Endothelial cell of umbilical vein (primary cell): ENCODE results near the gene UPP2. TPM values are rescaled to one million over a fixed set of nuclear protein-coding genes. Genes with fewer than 3 reads are reported as not detected.

ENCODE experiments used
- BruUV-seq: library from RNA; stranded (reverse); fragments of 400-500 nt; replicated peaks from 2 replicates; lab custom pipeline; 2021; lab: Mats Ljungman, UMichigan
- CTCF ChIA-PET: fragments of 300-600, 350-600 bp; sonication (Branson Sonifier 250); formaldehyde crosslinking; loops from one replicate; lab custom pipeline; 2021; ENCODE audit warnings: antibody characterized with exemption, inconsistent platforms; lab: Charles Lee
- POLR2A ChIA-PET: fragments of 300-600, 350-600 bp; sonication (Branson Sonifier 250); formaldehyde crosslinking; loops from one replicate; lab custom pipeline; 2021; ENCODE audit warnings: antibody characterized with exemption, inconsistent platforms; lab: Charles Lee
- DNase-seq: peaks from one replicate; pipeline ENCODE4 v3.0.0-alpha.2; 2011; ENCODE audit warnings: low read depth, low spot score
- FAIRE-seq: peaks from 2 replicates; lab custom pipeline; 2011; peaks lifted over from hg19 to GRCh38; lab: Jason Lieb, UNC
- H2AFZ ChIP-seq: 2 replicates; pipeline ENCODE4 v1.6.0; 2012; ENCODE audit warnings: low read depth, low read length, control low read depth, inconsistent platforms
- H3K27ac ChIP-seq: 2 replicates; pipeline ENCODE4 v1.5.1; 2011; ENCODE audit warnings: low read depth, mild to moderate bottlenecking, control low read depth, low read length, moderate library complexity; ENCODE audit not compliant: insufficient read depth
- H3K27me3 ChIP-seq, 2 experiments: 2 replicates each; pipeline versions ENCODE4 v1.6.0 to v1.6.1; 2011; ENCODE audit warnings: low read length in 2 of 2, mixed read lengths in 1 of 2; ENCODE audit not compliant: control insufficient read depth in 2 of 2, insufficient read depth in 2 of 2
- H3K36me3 ChIP-seq, 2 experiments: 2 replicates in 1 of 2; 3 replicates in 1 of 2; pipeline ENCODE4 v1.5.1; 2011; ENCODE audit warnings: low read length in 2 of 2, mild to moderate bottlenecking in 1 of 2, moderate library complexity in 1 of 2; ENCODE audit not compliant: control insufficient read depth in 2 of 2, insufficient read depth in 2 of 2; ENCODE audit errors: extremely low read depth in 1 of 2
- H3K4me1 ChIP-seq: 3 replicates; pipeline ENCODE4 v1.5.1; 2011; ENCODE audit warnings: mild to moderate bottlenecking, low read length; ENCODE audit not compliant: control insufficient read depth, insufficient read depth; ENCODE audit errors: extremely low read depth
- H3K4me2 ChIP-seq: 2 replicates; pipeline ENCODE4 v1.6.1; 2011; ENCODE audit warnings: low read length, control low read depth, mixed read lengths; ENCODE audit not compliant: insufficient read depth
- H3K4me3 ChIP-seq, 3 experiments: fragments of 200-600 bp in 1 of 3; sonication (generic), shearing (Covaris generic) in 1 of 3; replicated peaks in 1 of 3; 2 replicates each; pipeline ENCODE4 v1.5.1; 2011 to 2016; ENCODE audit warnings: control low read depth in 3 of 3, low read length in 3 of 3, mild to moderate bottlenecking in 2 of 3, inconsistent platforms in 1 of 3, low read depth in 1 of 3, moderate library complexity in 1 of 3; ENCODE audit not compliant: insufficient read depth in 1 of 3
- H3K79me2 ChIP-seq: 2 replicates; pipeline ENCODE4 v1.6.0; 2012; ENCODE audit warnings: low read length, inconsistent platforms; ENCODE audit not compliant: control insufficient read depth, insufficient read depth
- H3K9ac ChIP-seq: replicated peaks from 2 replicates; pipeline ENCODE3; 2011; ENCODE audit warnings: low read length, control low read depth; ENCODE audit not compliant: insufficient read depth; ENCODE audit errors: extremely low read depth
- H3K9me1 ChIP-seq: replicated peaks from 3 replicates; pipeline ENCODE4 v1.6.0; 2011; ENCODE audit warnings: mild to moderate bottlenecking, low read length; ENCODE audit not compliant: control insufficient read depth, insufficient read depth; ENCODE audit errors: extremely low read depth
- H3K9me3 ChIP-seq: replicated peaks from 2 replicates; pipeline ENCODE4 v1.5.1; 2012; ENCODE audit warnings: low read length, inconsistent platforms; ENCODE audit not compliant: control insufficient read depth, insufficient read depth
- H4K20me1 ChIP-seq: replicated peaks from 2 replicates; pipeline ENCODE3; 2011; ENCODE audit warnings: mild to moderate bottlenecking, low read length; ENCODE audit not compliant: control insufficient read depth, insufficient read depth; ENCODE audit errors: extremely low read depth
- EZH2 ChIP-seq: IDR thresholded peaks from 2 replicates; pipeline ENCODE4 v1.6.1; 2012; ENCODE audit warnings: borderline replicate concordance, low read depth, mild to moderate bottlenecking, moderate library complexity, low read length, inconsistent platforms; ENCODE audit not compliant: severe bottlenecking
- FOS ChIP-seq: IDR thresholded peaks from 2 replicates; pipeline ENCODE4 v1.6.1; 2011; ENCODE audit warnings: mild to moderate bottlenecking, low read length, moderate library complexity, borderline replicate concordance; ENCODE audit not compliant: insufficient read depth
- GATA2 ChIP-seq: IDR thresholded peaks from 2 replicates; pipeline ENCODE4 v1.7.0; 2011; ENCODE audit warnings: low read depth, mild to moderate bottlenecking, moderate library complexity, mixed read lengths, low read length; ENCODE audit not compliant: insufficient read length, insufficient read depth
- JUN ChIP-seq: IDR thresholded peaks from 2 replicates; pipeline ENCODE4 v1.6.1; 2011; ENCODE audit warnings: borderline replicate concordance, low read depth; ENCODE audit not compliant: insufficient read length, insufficient read depth
- MYC ChIP-seq: IDR thresholded peaks from one replicate; pipeline ENCODE4 v1.6.1; 2011; ENCODE audit warnings: mild to moderate bottlenecking, low read depth, low read length
- POLR2A ChIP-seq: IDR thresholded peaks from 2 replicates; pipeline ENCODE4 v1.6.1; 2012; ENCODE audit warnings: low read depth, mild to moderate bottlenecking, control low read depth, low read length
- POLR2AphosphoS5 ChIP-seq: IDR thresholded peaks from 2 replicates; pipeline ENCODE4 v1.6.1; 2012; ENCODE audit warnings: low read depth, mild to moderate bottlenecking, control low read depth, low read length, moderate library complexity; ENCODE audit not compliant: insufficient read depth
- dilution Hi-C: fragments of 300-500 bp; cut with MboI; formaldehyde crosslinking; loops from one replicate; pipeline ENCODE4 v1.15.0; 2019; ENCODE audit warnings: low sequenced_read_pairs; ENCODE audit not compliant: extremely low pct_ligation_motif_present
- intact Hi-C: fragments of 100-400 bp; cut with micrococcal nuclease; formaldehyde crosslinking; loops from one replicate; pipeline ENCODE4 v1.10.0; 2022
- polyA plus RNA-seq, 4 experiments: library from polyadenylated mRNA; depleted of rRNA in 3 of 4; stranded (reverse) in 3 of 4; unstranded in 1 of 4; fragments of >200 nt; gene quantifications; 2 replicates each; pipeline versions ENCODE4 v1.2.1 to v1.2.3, GENCODE V29; 2011 to 2012; ENCODE audit warnings: missing spikeins in 1 of 4
- total RNA-seq: library from RNA; stranded (reverse); gene quantifications from 2 replicates; pipeline ENCODE4 v1.2.3, GENCODE V29; 2021
- TF ChIP-seq, protein P1 (sequence below), 2 donors: IDR thresholded peaks; 1 replicate in 1 of 2; 2 replicates in 1 of 2; pipeline ENCODE4 v1.5.1; 2011; ENCODE audit warnings: low read length in 2 of 2, mild to moderate bottlenecking in 2 of 2, moderate library complexity in 2 of 2, control low read depth in 1 of 2, inconsistent platforms in 1 of 2, low read depth in 1 of 2; ENCODE audit not compliant: insufficient read depth in 1 of 2; ENCODE audit errors: extremely low read depth in 1 of 2
- TF ChIP-seq, protein P2 (sequence below): IDR thresholded peaks from 2 replicates; pipeline ENCODE4 v1.6.1; 2011; ENCODE audit not compliant: insufficient read depth, insufficient read length

Gene UPP2
- total and polyA plus RNA-seq, 2 donors (not counting 3 experiments of a cell fraction or from before 2014, with no cell fraction given): not detected

DNA sequence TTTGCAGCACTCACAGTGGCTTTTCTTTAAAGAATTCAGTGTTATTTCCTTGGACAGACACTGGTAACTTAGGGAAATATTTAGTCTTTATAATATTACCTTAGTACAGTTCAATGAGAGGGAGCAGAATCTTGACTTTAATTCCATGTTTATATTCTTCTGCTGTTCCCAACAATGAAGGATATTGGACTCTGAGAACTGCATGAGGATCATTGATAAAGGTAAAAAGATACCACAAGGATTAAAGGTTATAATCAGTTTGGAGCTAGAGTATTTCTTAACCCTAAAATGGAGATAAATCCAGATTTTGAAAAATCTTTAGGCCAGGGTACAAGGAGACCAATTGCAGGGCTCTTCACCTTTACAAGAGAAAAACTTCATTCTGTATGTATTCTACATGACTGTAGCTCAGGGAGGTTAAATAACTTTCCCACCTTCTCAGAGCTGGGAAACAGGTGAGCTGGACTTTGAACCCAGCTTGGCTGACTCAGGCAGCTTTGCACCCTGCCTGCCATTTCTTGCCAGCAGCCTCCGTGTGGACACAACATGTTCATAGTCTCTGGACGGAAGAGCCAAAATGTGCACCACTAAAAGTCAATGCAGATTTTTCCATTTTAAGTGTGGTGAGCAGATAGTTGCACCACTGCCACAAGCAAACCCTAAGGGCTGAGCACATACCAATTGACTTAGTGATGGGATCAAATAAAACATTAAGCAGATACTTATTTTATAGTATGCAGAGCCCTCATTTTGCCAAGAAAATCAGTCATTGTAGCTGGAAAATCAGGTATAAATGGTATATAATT is 26.7 kb downstream of the UPP2 start:
- intact Hi-C loops: no loop called here
- Histone ChIP-seq H4K20me1 (no peaks in the 10 kb centered on the region), H3K27me3 (peaks cover 0 to 1% of the 10 kb centered on the region in 2 experiments), H3K9me1 (no peaks in the 10 kb centered on the region), H3K9ac (no peak overlapping the region), H3K4me3 (no peak overlapping the region), H3K36me3 (no peaks in the 10 kb centered on the region), H3K27ac (no peak overlapping the region), H3K9me3 (no peaks in the 10 kb centered on the region), H2AFZ (no peak overlapping the region), H3K4me2 (no peak overlapping the region), H3K79me2 (no peaks in the 10 kb centered on the region), H3K4me1 (no peaks in the 10 kb centered on the region)
- TF ChIP-seq, protein P1, sequence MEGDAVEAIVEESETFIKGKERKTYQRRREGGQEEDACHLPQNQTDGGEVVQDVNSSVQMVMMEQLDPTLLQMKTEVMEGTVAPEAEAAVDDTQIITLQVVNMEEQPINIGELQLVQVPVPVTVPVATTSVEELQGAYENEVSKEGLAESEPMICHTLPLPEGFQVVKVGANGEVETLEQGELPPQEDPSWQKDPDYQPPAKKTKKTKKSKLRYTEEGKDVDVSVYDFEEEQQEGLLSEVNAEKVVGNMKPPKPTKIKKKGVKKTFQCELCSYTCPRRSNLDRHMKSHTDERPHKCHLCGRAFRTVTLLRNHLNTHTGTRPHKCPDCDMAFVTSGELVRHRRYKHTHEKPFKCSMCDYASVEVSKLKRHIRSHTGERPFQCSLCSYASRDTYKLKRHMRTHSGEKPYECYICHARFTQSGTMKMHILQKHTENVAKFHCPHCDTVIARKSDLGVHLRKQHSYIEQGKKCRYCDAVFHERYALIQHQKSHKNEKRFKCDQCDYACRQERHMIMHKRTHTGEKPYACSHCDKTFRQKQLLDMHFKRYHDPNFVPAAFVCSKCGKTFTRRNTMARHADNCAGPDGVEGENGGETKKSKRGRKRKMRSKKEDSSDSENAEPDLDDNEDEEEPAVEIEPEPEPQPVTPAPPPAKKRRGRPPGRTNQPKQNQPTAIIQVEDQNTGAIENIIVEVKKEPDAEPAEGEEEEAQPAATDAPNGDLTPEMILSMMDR (IDR thresholded peaks at IDR 0.05; ENCODE audit: extremely low read depth in 1 of 2, insufficient read depth in 1 of 2, low read depth in 1 of 2, low read length in 2 of 2): no peak
- TF ChIP-seq, protein P2, sequence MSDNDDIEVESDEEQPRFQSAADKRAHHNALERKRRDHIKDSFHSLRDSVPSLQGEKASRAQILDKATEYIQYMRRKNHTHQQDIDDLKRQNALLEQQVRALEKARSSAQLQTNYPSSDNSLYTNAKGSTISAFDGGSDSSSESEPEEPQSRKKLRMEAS: no peak
- TF ChIP-seq POLR2AphosphoS5 (no peak), GATA2 (no peak), JUN (no peak), FOS (no peak), EZH2 (no peak), POLR2A (no peak), MYC (no peak)
- CTCF ChIA-PET: interaction anchor here (0.9 to 1.4 kb wide), 2 partner anchors 8 to 104 kb away, joined by 4 read pairs; no protein-coding TSS in a partner anchor
- FAIRE-seq (no peak), DNase-seq (no peak)
- no TSS peak for BruUV-seq
- POLR2A ChIA-PET: no interaction called here
- dilution Hi-C loops: no loop called here
